Osteocyte (in vitro differentiated cells): ENCODE measurements around the gene TDRKH. TPM values are rescaled to one million over a fixed set of nuclear protein-coding genes. Genes with fewer than 3 reads are reported as not detected.
A peak's percentile ranks its signal among the peaks of the same experiment; 100 is the strongest.

Source experiments
- DNase-seq: peaks from one replicate; pipeline ENCODE4 v3.0.0; 2021; ENCODE audit warnings: mixed read lengths; ENCODE audit not compliant: unreplicated experiment; ENCODE audit errors: extremely low spot score
- H3K27ac Mint-ChIP-seq: one replicate; pipeline ENCODE4 v1.8.0; 2021; ENCODE audit warnings: mild to moderate bottlenecking, mixed read lengths; ENCODE audit not compliant: unreplicated experiment
- H3K27me3 Mint-ChIP-seq: one replicate; pipeline ENCODE4 v1.8.0; 2021; ENCODE audit warnings: mixed read lengths; ENCODE audit not compliant: unreplicated experiment
- H3K36me3 Mint-ChIP-seq: one replicate; pipeline ENCODE4 v1.8.0; 2021; ENCODE audit warnings: mixed read lengths; ENCODE audit not compliant: unreplicated experiment
- H3K4me1 Mint-ChIP-seq: one replicate; pipeline ENCODE4 v1.8.0; 2021; ENCODE audit warnings: mixed read lengths; ENCODE audit not compliant: unreplicated experiment
- H3K4me3 Mint-ChIP-seq: one replicate; pipeline ENCODE4 v1.8.0; 2021; ENCODE audit warnings: mild to moderate bottlenecking, moderate library complexity, mixed read lengths; ENCODE audit not compliant: unreplicated experiment
- H3K9me3 Mint-ChIP-seq: one replicate; pipeline ENCODE4 v1.8.0; 2021; ENCODE audit warnings: mixed read lengths; ENCODE audit not compliant: unreplicated experiment
- CTCF ChIP-seq: fragments of 200-600 bp; sonication (generic); IDR thresholded peaks from 2 replicates; pipeline ENCODE4 v1.5.0; 2021; ENCODE audit warnings: antibody characterized with exemption, mild to moderate bottlenecking, moderate library complexity
- total RNA-seq: library from RNA; stranded (reverse); gene quantifications from 2 replicates; pipeline ENCODE4 v1.2.1, GENCODE V29; 2021

TDRKH gene
- total RNA-seq, 1 donor from 2014 or later: 3.6 TPM

DNA sequence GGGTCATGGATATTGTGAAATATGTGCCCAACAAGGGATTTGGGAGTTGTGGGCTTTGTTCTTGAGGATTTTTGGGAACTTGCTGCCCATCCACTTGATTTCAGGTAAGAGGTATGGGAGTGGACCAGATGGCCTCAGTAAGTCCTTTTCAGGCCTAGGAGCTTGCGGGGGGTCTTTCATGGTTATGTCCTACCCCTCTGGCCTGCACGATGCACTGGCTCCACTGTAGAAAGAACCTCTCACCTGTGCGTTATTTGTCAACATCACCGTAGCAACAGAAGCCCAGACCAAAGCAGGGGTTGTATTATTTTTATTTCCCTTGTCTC is 60.4 kb downstream of the TDRKH start:
- Mint-ChIP-seq H3K36me3 (no peaks in the 10 kb centered on the region), H3K27ac (no peak overlapping the region), H3K4me3 (no peak overlapping the region), H3K4me1 (peaks cover 7% of the 10 kb centered on the region), H3K9me3 (no peaks in the 10 kb centered on the region), H3K27me3 (peaks cover 39% of the 10 kb centered on the region)
- no peak for TF ChIP-seq CTCF
- DNase-seq: no peak

- no peak overlapping the region for H3K4me3 Mint-ChIP-seq
Observed at GRCh38 chr1:151729157-151729965, 60.9 kb downstream of the TDRKH start.

GRCh38 chr1:151728151-151729054 is 61.9 kb downstream of the TDRKH start:
- peaks cover 7% of the 10 kb centered on the region for H3K4me1 Mint-ChIP-seq
- peak overlapping the region; percentile 44 for H3K4me3 Mint-ChIP-seq
- no peaks in the 10 kb centered on the region for H3K9me3 Mint-ChIP-seq
- H3K27me3 Mint-ChIP-seq: peaks cover 52% of the 10 kb centered on the region
- H3K27ac Mint-ChIP-seq: no peak overlapping the region
- TF ChIP-seq CTCF: no peak
- no peak for DNase-seq
- no peaks in the 10 kb centered on the region for H3K36me3 Mint-ChIP-seq

More at GRCh38 chr1:151729157-151729965, 60.9 kb downstream of the TDRKH start:
- no peak for DNase-seq
- Mint-ChIP-seq H3K36me3 (no peaks in the 10 kb centered on the region), H3K4me1 (peaks cover 7% of the 10 kb centered on the region), H3K27me3 (peaks cover 42% of the 10 kb centered on the region), H3K9me3 (no peaks in the 10 kb centered on the region), H3K27ac (no peak overlapping the region)
- no peak for TF ChIP-seq CTCF

DNA sequence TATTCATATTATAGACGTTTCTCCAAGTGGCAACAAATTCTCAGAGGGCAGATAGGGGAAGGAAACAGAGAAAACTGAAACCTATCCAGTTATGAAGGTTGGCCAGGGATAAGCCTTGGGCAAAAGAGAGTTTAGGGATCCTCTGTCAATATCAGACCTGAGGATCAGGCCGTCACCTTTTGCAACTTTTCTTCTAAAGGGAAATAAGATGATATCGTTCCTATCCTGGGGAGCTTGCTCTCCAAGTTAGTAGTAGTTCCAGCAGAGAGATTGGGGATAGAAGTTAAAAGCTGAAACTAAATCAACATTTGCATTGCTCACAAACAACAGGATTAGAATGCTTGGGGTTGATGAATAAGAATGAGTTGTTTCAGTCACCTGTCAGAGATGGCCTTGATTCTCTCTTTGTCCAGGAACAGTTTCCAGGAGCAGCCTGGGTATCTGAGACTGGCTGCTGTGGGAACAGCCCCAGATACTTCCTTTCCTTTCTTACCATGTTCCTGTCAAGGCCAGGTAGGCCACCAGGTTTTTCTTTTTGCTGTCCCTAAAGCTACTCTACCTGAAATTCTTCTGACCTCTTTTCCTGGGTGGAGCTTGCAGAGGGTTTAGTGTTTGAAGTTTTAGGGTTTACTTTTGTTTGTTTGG is 66.5 kb downstream of the TDRKH start:
- Mint-ChIP-seq H3K36me3 (peaks cover 2% of the 10 kb centered on the region), H3K27me3 (peaks cover 61% of the 10 kb centered on the region), H3K4me1 (peaks cover 24% of the 10 kb centered on the region), H3K27ac (no peak overlapping the region), H3K9me3 (no peaks in the 10 kb centered on the region), H3K4me3 (no peak overlapping the region)
- no peak for DNase-seq
- no peak for TF ChIP-seq CTCF

Other genes starting within 250 kb of the TDRKH start
- 33.9 and 35.5 TPM in 2 replicates for gene SNX27, start 178.4 kb downstream of the TDRKH start, total RNA-seq
- gene CELF3, start 73.7 kb downstream of the TDRKH start, total RNA-seq: not detected in 2 replicates
- gene RIIAD1, start 69.0 kb downstream of the TDRKH start, total RNA-seq: not detected in 2 replicates
- gene MRPL9, start 27.0 kb downstream of the TDRKH start, total RNA-seq: 67.4 and 73.0 TPM in 2 replicates
- not detected in 2 replicates for gene LINGO4, start 14.9 kb upstream of the TDRKH start, total RNA-seq
- not detected in 2 replicates for gene RORC, start 41.3 kb upstream of the TDRKH start, total RNA-seq
- not detected in 2 replicates for gene C2CD4D, start 49.3 kb upstream of the TDRKH start, total RNA-seq
- gene THEM5, start 63.2 kb upstream of the TDRKH start, total RNA-seq: not detected in 2 replicates
- 11.8 and 12.3 TPM in 2 replicates for gene THEM4, start 119.0 kb upstream of the TDRKH start, total RNA-seq
- gene S100A10, start 203.4 kb upstream of the TDRKH start, total RNA-seq: 227 and 234 TPM in 2 replicates
- gene S100A11, start 246.5 kb upstream of the TDRKH start, total RNA-seq: 443 and 446 TPM in 2 replicates